Fibroblast of skin of right quadriceps (primary cell): ENCODE results near the gene NME1.
A peak's percentile ranks its signal among the peaks of the same experiment; 100 is the strongest.
"Not testable (repeated sequence)": the region's sequence is repeated elsewhere in the genome, so short reads cannot be mapped to it uniquely, and the experiment has no call there.

Experiments
- DNase-seq: peaks from one replicate; pipeline ENCODE4 v3.0.0-alpha.2; 2013

Gene NME1

GRCh38 chr17:51153210-51154072 is at the start of gene NME1:
Gene NME1, plus strand, starts transcription at chr17:51153559. Its CDS starts 2,096 bp downstream, at chr17:51155655.
- DNase-seq, result peak; percentile 99

- no peak for DNase-seq
Observed at GRCh38 chr17:51107778-51108177, 45.6 kb upstream of the NME1 start.

- DNase-seq, result not testable (repeated sequence)
Observed at GRCh38 chr17:51112303-51113222, 40.8 kb upstream of the NME1 start.

- DNase-seq, result no peak
Observed at GRCh38 chr17:51115179-51115578, 38.2 kb upstream of the NME1 start.

GRCh38 chr17:51118330-51119195 is 34.8 kb upstream of the NME1 start:
- no peak for DNase-seq

- peak; percentile 46 for DNase-seq
Observed at GRCh38 chr17:51119415-51120356, 33.7 kb upstream of the NME1 start.

GRCh38 chr17:51120357-51120738 is 33.0 kb upstream of the NME1 start:
- DNase-seq, result no peak

GRCh38 chr17:51120739-51121619 is 32.4 kb upstream of the NME1 start, which contains the start of gene SPAG9:
Gene SPAG9, minus strand, starts transcription at chr17:51120868. Its CDS starts 212 bp downstream, at chr17:51120656.
- peak; percentile 98 for DNase-seq

GRCh38 chr17:51121620-51122472 is 31.5 kb upstream of the NME1 start:
- peak; percentile 93 for DNase-seq

- DNase-seq, result not testable (repeated sequence)
Observed at GRCh38 chr17:51122473-51123115, 30.8 kb upstream of the NME1 start.

GRCh38 chr17:51124640-51125503 is 28.5 kb upstream of the NME1 start:
- DNase-seq, result no peak

GRCh38 chr17:51128076-51128475 is 25.3 kb upstream of the NME1 start:
- DNase-seq, result no peak

- no peak for DNase-seq
Observed at GRCh38 chr17:51132964-51133319, 20.4 kb upstream of the NME1 start.

GRCh38 chr17:51133365-51133764 is 20.0 kb upstream of the NME1 start:
- no peak for DNase-seq

- DNase-seq, result no peak
Observed at GRCh38 chr17:51135956-51136355, 17.4 kb upstream of the NME1 start.

GRCh38 chr17:51142597-51142996 is 10.8 kb upstream of the NME1 start:
- no peak for DNase-seq

GRCh38 chr17:51144266-51145022 is 8.9 kb upstream of the NME1 start:
- DNase-seq, result no peak
